Activated CD8-positive, alpha-beta T cell treated with anti-CD3 and anti-CD28 coated beads for 36 hours (primary cell): ENCODE data around the gene FAM83D. TPM values are rescaled to one million over a fixed set of nuclear protein-coding genes. Genes with fewer than 3 reads are reported as not detected.

Experiments used
- ATAC-seq: fragments of 200-7000 bp; cut with Tn5 transposase; one replicate; pipeline ENCODE4 v1.10.0; 2021; ENCODE audit warnings: mild to moderate bottlenecking, moderate library complexity
- CTCF ChIA-PET: fragments of 350-600 bp; sonication (Branson Sonifier 250); formaldehyde crosslinking; loops from one replicate; lab custom pipeline; 2021; ENCODE audit warnings: antibody characterized with exemption; lab: Charles Lee
- POLR2A ChIA-PET: fragments of 350-600 bp; sonication (Branson Sonifier 250); formaldehyde crosslinking; loops from one replicate; lab custom pipeline; 2021; ENCODE audit warnings: antibody characterized with exemption; lab: Charles Lee
- DNase-seq: peaks from one replicate; pipeline ENCODE4 v3.0.0-alpha.2; 2020
- H3K27ac Mint-ChIP-seq: one replicate; pipeline ENCODE4 v1.8.0; 2021; ENCODE audit warnings: mild to moderate bottlenecking, mixed read lengths
- H3K27me3 Mint-ChIP-seq: one replicate; pipeline ENCODE4 v1.8.0; 2021; ENCODE audit warnings: mixed read lengths
- H3K36me3 Mint-ChIP-seq: one replicate; pipeline ENCODE4 v1.8.0; 2021; ENCODE audit warnings: low read depth, mixed read lengths
- H3K4me1 Mint-ChIP-seq: one replicate; pipeline ENCODE4 v1.8.0; 2021; ENCODE audit warnings: low read depth, mixed read lengths
- H3K4me3 Mint-ChIP-seq: one replicate; pipeline ENCODE4 v1.8.0; 2021; ENCODE audit warnings: mild to moderate bottlenecking, moderate library complexity, mixed read lengths
- H3K9me3 Mint-ChIP-seq: one replicate; pipeline ENCODE4 v1.8.0; 2021; ENCODE audit warnings: mixed read lengths
- CTCF ChIP-seq: fragments of 200-600 bp; IDR thresholded peaks from one replicate; pipeline ENCODE4 v1.8.0; 2022; ENCODE audit warnings: antibody characterized with exemption, mild to moderate bottlenecking
- intact Hi-C: fragments of 100-400 bp; cut with micrococcal nuclease; formaldehyde crosslinking; loops from one replicate; pipeline ENCODE4 v1.10.0; 2022
- total RNA-seq, 2 experiments: library from RNA; stranded (reverse); gene quantifications; one replicate each; pipeline ENCODE4 v1.2.3, GENCODE V29; 2021

FAM83D gene
- total RNA-seq, 2 experiments from 2014 or later: 12.6 to 13.8 TPM

DNA sequence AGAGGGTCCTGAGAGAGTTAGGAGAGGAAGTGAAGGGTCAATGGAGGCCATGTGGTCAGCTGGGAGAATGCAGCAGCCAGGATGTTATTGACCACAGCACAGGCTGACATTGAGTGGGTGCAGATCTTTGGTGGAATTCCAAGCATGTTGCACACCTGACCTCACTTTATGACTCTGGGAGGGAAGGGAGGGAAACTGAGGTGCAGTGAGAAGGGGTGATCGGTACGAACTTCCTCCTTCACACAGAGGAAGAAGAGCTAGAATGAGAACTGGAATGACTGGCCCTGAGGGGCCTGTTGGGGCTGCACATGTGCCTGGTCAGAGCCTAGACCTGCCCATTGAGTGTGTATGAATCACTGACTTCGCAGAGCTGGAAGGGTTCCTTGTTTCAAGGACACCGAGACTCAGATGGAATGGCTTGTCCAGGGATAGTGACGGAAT lies 9.8 kb downstream of the FAM83D start:
- TF ChIP-seq CTCF: no peak
- ATAC-seq: no peak
- no peak overlapping the region for H3K27ac Mint-ChIP-seq
- intact Hi-C loops: no loop called here
- DNase-seq: no peak
- POLR2A ChIA-PET: interaction anchor here (1.7 kb wide), 1 partner anchor 9 kb away, joined by 7 read pairs; no protein-coding TSS in a partner anchor
- no peaks in the 10 kb centered on the region for H3K27me3 Mint-ChIP-seq
- CTCF ChIA-PET: interaction anchor here (1.2 to 1.3 kb wide), 2 partner anchors 10 to 25 kb away, joined by 3 to 5 read pairs; partner anchors contain the start of gene FAM83D
- no peaks in the 10 kb centered on the region for H3K9me3 Mint-ChIP-seq
- H3K4me1 Mint-ChIP-seq: no peaks in the 10 kb centered on the region
- H3K36me3 Mint-ChIP-seq: peaks cover 7% of the 10 kb centered on the region
- no peak overlapping the region for H3K4me3 Mint-ChIP-seq

DNA sequence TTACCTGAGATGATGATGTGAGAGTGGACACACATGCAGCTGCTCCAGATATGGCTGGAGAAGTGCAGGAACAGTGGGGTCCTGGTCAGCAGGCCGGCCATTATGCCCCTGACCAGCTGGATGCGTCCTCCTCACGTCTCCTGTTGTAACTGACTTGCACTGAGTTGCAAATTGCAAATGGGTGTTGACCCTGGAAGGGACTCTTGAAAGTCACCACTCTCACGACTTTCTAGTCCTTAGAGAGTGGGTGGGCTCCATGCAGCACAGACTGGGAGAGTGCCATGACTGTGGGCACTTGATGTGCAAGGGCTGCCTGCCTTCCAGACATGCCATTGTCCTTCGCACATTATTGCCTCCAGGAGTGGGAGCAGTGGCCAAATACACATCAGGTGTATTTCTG lies 10.8 kb downstream of the FAM83D start:
- intact Hi-C loops: no loop called here

GRCh38 chr20:38937978-38938473 lies 11.8 kb downstream of the FAM83D start:
- H3K9me3 Mint-ChIP-seq: no peaks in the 10 kb centered on the region
- CTCF ChIA-PET: interaction anchor here (1.2 kb wide), 1 partner anchor 111 kb away, joined by 3 read pairs; no protein-coding TSS in a partner anchor
- no peak for TF ChIP-seq CTCF
- no peaks in the 10 kb centered on the region for H3K4me1 Mint-ChIP-seq
- POLR2A ChIA-PET: interaction anchor here (1.5 kb wide), 1 partner anchor 10 kb away, joined by 4 read pairs; no protein-coding TSS in a partner anchor
- peaks cover 26% of the 10 kb centered on the region for H3K36me3 Mint-ChIP-seq
- H3K4me3 Mint-ChIP-seq: no peak overlapping the region
- no peak for ATAC-seq
- H3K27me3 Mint-ChIP-seq: no peaks in the 10 kb centered on the region
- DNase-seq: no peak
- intact Hi-C loops: no loop called here
- H3K27ac Mint-ChIP-seq: no peak overlapping the region

More for the DNA sequence above, 10.8 kb downstream of the FAM83D start:
- CTCF ChIA-PET: interaction anchor here (0.5 to 1.3 kb wide), 3 partner anchors 11 to 132 kb away, joined by 3 to 5 read pairs (median 3); partner anchors contain the start of gene FAM83D
- DNase-seq (no peak), ATAC-seq (no peak)
- Mint-ChIP-seq H3K9me3 (no peaks in the 10 kb centered on the region), H3K27ac (no peak overlapping the region), H3K4me1 (no peaks in the 10 kb centered on the region), H3K27me3 (no peaks in the 10 kb centered on the region), H3K36me3 (peaks cover 16% of the 10 kb centered on the region), H3K4me3 (no peak overlapping the region)
- POLR2A ChIA-PET: interaction anchor here (1.5 to 1.7 kb wide), 2 partner anchors 9 to 10 kb away, joined by 4 to 7 read pairs; no protein-coding TSS in a partner anchor
- no peak for TF ChIP-seq CTCF

DNA sequence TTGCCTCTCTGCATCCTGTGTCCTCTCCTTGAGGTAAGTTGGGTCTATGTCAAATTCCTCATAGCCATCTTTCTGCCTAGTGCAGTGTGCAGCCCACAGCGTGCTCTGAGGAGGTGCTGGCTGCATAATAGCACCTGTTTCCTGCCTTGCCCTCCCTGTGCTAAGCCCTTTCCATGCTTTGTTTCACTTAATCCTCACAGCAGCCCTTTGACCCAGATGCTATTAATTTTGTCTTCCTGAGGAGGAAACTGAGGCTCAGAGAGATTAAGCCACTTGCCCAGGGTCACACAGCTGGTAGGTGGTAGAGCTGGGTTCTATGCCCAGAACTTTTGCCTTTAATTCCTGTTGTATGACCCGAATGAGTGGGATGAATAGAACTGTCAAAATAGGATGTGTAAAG lies 13.5 kb downstream of the FAM83D start:
- Mint-ChIP-seq H3K27me3 (no peaks in the 10 kb centered on the region), H3K9me3 (no peaks in the 10 kb centered on the region), H3K36me3 (peaks cover 30% of the 10 kb centered on the region), H3K4me3 (no peak overlapping the region), H3K4me1 (no peaks in the 10 kb centered on the region), H3K27ac (no peak overlapping the region)
- CTCF ChIA-PET: no interaction called here
- no peak for TF ChIP-seq CTCF
- POLR2A ChIA-PET: no interaction called here
- DNase-seq (no peak), ATAC-seq (no peak)
- intact Hi-C loops: no loop called here

DNA sequence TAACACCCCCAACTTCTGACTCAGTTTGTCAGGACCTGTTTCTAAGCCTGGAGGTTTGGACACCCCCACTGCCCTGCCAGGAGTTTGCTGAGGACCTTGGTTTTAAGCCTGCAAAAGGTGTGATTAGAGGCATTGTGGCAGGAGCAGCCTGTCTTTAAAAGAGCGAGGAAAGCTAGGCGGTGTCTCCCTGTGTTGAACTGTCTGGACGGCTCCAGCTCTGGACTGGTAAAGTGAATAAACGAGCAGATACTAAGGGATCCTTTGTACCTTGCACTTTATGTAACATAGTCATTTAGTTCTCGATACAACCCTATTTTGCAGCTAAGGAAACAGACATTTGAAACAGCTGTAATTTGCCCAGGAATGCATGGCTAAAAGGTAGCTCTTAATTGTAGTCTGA lies 14.4 kb downstream of the FAM83D start:
- ChIA-PET POLR2A (no interaction called here), CTCF (interaction anchor here (0.7 to 1.9 kb wide), 3 partner anchors 21 to 308 kb away, joined by 3 to 5 read pairs (median 5); no protein-coding TSS in a partner anchor)
- Mint-ChIP-seq H3K9me3 (no peaks in the 10 kb centered on the region), H3K4me3 (no peak overlapping the region), H3K4me1 (no peaks in the 10 kb centered on the region), H3K27me3 (no peaks in the 10 kb centered on the region), H3K36me3 (peaks cover 34% of the 10 kb centered on the region), H3K27ac (no peak overlapping the region)
- intact Hi-C loops: no loop called here
- no peak for TF ChIP-seq CTCF
- ATAC-seq: no peak
- no peak for DNase-seq
